ENCODE results near the gene SAFB. TPM values are rescaled to one million over a fixed set of nuclear protein-coding genes. Genes with fewer than 3 reads are reported as not detected.

SAFB gene
- total and polyA plus RNA-seq, 2 of the 4 experiments (the other 2 are of a cell fraction), result 18.5 to 41.2 TPM

DNA sequence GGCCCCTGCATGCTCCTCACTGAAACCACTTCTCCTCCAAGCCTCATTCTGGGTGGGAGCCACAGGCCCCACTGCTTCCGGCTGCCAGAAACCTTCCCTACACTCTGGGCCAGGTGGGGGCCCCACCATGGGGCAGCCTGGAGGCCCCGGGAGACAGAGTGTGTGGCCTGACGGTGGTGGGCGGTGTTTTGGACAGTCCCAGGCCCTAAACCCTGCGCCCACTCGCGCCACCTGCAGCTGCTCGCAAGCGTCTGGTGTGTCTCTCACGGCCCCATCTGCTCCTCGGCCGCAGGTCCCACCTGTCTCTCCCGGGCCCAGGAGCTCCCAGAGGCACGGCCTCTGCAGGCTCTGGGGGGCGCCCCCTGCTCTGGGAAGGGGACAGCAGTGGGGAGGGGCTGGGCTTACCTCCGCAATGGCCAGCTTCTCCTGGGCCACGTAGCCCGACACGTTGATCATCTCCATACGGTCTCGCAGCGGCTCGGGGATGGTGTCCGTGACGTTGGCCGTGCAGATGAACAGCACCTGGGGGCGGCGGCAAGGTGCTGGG lies 72.8 kb downstream of the SAFB start (continued):
- TF ChIP-seq, protein P1, sequence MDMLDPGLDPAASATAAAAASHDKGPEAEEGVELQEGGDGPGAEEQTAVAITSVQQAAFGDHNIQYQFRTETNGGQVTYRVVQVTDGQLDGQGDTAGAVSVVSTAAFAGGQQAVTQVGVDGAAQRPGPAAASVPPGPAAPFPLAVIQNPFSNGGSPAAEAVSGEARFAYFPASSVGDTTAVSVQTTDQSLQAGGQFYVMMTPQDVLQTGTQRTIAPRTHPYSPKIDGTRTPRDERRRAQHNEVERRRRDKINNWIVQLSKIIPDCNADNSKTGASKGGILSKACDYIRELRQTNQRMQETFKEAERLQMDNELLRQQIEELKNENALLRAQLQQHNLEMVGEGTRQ (IDR thresholded peaks at IDR 0.05; ENCODE audit: low read depth, low read length), result no peak
- TF ChIP-seq CHD1 (IDR thresholded peaks at IDR 0.05; ENCODE audit: low read depth, low read length), result no peak
- TF ChIP-seq RFX5 (IDR thresholded peaks at IDR 0.05; ENCODE audit: low read depth, low read length), result no peak
- TF ChIP-seq MXI1 (IDR thresholded peaks at IDR 0.05; ENCODE audit: borderline replicate concordance, low read depth, low read length), result no peak
